Measurements from ENCODE around the gene CHCHD4.

CHCHD4 gene

DNA sequence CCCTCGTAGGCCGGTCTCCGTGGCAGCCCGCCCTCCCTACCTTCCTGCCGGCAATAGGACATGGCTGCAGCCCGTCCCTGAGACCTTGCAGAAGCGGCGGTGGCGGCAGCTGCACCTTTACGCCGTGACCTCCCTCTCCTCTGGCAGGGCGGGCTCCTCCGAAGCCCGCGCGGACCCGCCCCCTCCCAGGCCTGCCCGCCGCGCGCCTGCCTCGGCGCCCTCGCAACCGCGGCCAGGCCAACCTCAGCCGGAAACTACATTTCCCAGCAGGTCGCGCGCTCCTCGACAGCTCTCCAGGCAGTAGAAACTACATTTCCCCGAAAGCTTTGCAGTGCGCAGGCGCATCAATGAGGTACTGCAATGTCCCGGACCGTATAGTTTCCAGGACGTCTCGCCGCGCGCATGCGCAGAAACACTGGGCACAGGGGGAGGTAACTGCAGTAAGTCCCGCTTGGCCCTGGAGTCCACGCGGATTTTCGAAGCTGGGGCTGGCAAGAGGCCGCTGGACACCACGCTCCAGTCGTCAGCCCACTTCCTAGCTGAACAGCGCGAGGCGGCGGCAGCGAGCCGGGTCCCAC, at the start of gene CHCHD4, which contains the start of gene TMEM43:
Gene CHCHD4 (minus strand): TSS at position 256 of the 578 bp plus-strand sequence. CDS start 194 bp downstream, at position 62.
Gene TMEM43 (plus strand): TSS at position 438 of the 578 bp plus-strand sequence. CDS start 142 bp downstream, outside the sequence.
- DNase-seq, result peak; percentile 75 to 82

DNA sequence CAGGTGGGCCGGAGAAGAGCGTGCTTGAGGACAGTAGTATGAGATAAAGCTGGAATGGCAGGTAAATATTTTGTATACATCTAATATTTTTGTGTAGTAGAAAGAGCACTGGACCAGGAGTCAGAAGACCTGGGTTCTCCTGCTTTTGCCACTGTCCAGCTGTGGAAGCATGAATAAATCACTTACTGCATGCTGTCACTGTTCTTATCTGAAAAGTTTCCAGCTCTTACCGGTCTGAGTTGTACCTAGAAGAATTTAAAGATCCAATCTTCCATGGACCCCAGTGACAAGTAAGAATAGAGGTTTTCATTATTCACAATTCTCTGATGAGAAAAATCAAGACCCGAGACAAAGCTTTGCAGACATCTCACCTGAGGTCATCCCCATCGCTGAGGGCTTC, 47.8 kb upstream of the CHCHD4 start:
- no peak for DNase-seq

DNA sequence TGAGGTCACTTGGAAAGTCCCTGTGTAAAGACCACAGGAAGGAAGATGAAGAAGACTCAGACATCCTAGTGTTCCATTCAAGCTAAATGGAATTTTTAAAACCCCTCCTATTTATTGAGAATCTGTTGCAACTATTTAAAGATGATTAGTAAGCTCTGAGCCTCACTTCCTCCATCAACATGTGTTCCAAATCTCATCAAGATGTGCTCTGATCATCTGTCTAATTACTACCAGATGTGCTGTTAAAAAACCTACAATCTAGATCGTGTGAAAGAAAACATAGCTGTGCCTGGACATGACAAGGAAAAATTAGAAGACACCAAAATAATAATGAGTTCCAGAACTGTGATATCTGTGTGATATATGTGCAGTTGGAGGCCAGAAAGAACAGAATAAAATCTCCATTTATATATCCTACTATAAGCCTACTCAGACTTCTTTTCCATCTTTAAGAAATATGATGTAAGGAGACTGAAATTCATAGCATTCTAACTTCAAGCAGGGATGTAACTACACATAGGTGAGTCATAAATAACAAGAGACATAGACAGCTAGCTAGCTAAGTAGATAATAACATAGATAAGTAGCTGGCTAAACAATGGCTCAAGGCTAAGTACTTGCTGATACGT, 46.0 kb upstream of the CHCHD4 start:
- no peak for DNase-seq

DNA sequence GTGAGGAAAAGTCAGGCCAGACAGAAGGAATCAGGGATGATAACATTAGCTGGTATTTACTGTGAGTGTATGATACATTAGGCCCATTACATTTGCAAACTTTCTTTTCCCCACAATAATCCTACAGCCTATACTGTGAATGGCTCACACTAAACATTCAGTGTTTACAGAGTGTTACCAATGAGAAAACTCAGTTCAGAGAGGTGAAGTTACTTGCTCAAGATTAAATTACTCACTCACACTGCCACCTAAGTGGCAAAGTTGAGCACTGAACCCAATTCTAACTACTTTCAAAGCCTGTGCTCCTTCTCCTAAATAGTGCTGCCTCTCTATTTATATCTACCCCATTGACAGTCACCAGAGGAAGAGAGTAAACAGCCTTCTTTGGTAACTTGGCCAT, 45.2 kb upstream of the CHCHD4 start:
- no peak for DNase-seq

DNA sequence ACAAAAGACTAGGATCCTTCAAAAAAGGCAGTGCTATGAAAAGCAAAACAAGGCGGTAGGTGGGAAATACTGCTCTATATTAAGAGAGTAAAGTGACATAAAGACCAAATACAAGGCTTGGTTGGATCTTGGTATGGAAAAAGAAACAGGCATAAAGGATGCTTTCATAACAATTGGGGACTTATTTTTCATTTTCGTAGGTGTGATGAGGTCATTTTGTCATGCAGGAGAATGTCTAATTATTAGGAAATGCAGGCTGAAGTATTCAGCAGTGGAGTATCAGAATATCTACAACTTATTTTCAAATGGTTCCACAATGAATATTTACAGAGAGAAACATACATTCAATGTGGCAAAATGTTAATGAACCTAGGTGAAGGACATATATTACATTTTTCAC, 44.8 kb upstream of the CHCHD4 start:
- no peak for DNase-seq

DNA sequence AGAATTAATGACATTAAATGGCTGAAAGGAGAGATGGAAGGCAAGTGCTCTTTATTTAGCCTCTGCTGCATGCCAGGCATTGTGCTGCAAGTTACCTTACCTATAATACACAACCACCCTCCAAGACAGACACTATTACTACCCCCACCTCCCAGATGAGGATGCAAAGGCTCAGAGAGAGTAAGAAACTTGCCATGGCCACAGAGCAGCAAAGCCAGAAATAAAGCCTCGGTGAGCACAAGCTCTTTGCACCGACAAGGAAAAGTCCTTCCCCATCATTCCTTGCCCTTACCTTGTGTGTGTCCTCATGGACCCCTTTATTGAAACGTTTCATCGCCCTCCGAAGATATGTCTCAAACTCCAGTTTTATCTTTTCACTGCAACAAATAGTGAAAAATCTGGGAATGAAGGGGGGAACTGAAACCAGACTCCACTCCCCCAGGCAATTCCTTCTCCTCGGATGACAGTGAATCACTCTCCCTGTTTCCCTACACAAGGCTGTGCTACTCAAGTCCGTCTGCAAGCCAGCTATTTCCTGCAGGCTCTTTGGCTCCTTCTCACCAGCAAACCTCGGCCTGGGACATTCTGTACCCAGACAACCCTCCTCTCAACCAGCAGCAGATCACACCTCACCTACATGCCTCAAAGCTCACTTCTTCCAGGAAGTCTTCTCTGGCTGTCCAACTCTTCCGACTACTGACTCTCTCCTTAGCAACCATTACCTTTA, 42.4 kb upstream of the CHCHD4 start:
- no peak for DNase-seq

DNA sequence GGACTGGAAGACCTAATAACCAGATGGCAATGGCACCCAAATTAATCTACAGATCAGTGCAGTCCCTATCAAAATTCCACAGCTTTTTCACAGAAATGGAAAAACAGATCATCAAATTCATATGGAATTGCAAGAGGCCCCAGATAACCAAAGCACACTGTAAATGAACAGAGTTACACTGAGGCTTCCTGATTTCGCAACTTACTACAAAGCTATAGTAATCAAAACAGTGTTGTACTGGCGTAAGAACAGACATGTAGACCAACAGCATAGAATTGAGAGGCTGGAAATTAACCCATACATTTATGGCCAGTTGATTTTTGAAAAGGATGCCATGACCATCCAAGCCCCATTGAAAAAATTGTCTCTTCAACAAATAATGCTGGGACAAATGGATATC, 37.5 kb upstream of the CHCHD4 start:
- DNase-seq, result no peak

DNA sequence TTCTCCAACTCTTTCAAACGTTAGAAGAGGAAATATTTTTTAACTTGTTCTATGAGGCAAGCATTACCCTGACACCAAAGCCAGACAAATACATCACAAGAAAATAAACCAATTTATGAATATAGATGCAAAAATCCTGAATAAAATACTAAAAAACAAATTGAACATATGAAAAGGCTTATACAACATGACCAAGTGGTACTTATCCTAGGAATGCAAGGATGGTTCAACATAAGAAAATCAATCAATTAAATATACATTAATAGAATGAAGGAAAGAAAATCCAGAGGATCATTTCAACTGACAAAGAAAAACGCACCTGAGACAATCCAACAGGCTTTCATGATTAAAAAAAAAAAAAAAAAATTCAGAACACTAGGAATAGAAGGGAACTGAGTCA, 36.6 kb upstream of the CHCHD4 start:
- no peak for DNase-seq

DNA sequence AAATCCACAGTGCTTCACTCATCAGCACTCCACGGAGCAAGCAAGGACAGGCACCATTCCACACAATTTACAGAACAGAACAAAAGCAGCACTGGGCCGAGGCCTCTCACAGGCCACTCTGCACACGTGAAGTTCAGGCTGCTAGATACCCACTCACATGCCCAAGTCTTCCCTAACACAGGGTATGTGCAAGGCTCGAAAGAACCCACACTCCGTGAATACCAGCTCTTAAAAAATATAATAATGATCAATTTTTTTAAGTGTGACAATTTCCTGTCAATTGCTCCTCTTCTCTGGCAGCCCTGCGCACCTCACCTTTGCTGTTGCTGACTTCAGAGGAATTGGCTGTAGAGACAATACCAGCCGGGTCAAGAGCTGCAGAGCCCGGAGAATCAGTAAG, 34.8 kb upstream of the CHCHD4 start:
- no peak for DNase-seq

DNA sequence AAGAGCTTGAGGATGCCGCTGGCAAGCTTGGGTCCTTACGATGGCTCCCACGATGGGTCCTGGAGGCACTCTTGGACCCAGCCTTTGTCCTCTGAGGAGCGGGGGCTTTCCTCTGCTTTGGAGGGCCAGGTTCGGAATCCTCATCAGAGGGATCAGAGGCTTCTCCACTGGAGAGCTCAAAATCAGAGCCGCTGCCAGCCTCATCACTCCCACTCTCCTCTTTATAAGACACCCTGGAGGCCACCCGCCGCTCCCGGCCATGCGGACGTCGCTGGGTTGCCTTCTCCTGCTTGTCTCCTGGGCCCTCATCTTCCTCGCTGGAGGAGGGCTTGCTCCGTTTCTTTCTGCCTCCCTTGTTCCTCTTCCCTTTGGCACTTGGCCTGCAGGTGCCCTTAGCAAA, 33.7 kb upstream of the CHCHD4 start:
- DNase-seq, result no peak

DNA sequence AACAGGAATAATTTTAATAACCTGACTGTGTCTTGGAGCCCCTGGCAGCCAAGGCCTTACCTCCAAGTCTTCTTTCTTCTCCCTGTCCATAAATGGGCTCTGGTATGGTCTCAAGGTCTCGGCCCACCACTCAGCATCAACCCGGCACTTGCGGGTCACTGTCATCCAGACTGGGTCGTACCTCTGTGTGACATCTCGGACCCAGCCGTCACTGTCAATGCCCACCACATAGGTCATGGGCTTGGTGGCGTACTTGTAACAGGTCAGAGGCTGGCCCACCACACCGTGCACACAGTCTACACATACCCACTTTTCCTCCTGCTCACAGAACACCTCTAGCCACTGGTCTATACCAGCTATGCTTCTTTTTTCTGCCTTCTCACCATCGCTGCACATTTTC, 33.3 kb upstream of the CHCHD4 start:
- DNase-seq, result no peak

DNA sequence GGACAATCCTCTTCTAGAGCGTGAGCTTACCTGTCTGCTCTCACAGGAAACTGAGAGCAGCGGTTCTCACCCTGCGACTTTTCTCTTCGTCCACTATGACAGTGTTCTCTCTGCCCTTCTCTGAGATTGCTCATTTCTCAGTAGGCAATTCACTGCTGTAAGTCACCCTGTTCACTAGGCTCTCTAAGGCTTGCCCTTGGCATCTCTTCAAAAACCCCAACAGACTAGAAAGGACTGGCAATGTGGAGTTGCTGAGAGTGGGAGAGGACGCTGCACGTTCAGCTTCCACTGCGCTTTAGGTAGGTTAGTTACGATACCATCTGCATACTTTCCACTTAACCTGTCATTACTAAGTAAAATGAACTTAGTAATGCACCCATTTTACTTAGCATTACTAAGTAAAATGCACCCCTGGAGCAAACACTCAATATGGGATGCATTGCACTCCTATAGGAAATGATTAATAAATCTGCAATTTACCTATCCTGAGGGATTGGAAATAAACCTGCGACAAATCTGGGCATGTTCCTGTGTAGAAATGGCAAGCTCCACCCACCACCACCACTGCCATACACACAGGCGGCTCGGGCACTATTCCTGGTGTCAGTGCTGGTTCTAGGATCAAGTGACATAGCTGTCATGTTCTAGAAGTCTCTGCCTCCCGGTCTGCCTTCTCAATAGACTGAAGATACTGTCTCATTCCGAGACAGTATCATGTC, 32.3 kb upstream of the CHCHD4 start:
- no peak for DNase-seq

DNA sequence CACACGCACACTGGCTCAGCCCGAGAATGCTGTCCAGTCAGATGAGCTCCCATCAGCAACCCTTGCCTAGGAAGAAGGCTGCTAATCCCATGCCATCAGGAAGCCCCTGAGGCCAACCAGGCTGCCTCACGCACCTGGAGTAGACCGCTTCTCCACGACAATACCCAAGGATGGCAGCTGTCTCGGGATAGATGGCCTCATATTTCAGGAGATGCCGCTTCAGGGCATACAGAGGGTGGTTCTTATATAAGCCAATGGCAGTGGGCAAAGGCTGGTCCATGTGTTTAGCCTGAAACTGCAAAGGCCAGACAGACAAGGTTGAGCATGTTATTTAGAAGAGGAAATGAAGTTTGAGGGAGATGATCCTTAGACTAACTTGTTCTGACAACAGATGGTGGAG, 31.5 kb upstream of the CHCHD4 start:
- no peak for DNase-seq

DNA sequence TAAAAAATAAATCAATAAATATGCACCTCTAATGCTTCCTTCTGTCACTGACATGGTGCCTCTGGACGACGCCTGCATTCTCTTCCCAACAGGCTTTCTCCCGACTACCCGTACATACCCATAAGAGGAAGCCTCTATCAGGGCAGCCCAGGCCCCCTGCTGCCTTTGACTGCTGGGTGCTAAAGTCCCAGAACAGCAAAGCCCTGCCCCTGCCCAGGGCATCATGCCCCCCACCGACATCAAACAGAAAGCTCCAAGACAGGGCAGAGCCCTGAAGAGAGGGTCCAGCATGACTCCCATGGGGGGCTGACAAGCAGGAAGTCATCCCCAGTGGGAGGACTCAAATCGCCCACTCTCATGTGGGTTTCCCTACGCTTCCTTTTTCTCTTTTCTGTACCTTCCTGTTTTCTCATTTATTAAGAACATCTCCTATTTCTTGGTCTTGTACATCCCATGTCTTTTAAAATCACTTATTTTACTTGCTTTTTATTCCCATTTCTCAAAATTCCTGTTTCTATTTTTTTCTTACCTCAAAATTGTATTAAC, 30.3 kb upstream of the CHCHD4 start:
- no peak for DNase-seq

DNA sequence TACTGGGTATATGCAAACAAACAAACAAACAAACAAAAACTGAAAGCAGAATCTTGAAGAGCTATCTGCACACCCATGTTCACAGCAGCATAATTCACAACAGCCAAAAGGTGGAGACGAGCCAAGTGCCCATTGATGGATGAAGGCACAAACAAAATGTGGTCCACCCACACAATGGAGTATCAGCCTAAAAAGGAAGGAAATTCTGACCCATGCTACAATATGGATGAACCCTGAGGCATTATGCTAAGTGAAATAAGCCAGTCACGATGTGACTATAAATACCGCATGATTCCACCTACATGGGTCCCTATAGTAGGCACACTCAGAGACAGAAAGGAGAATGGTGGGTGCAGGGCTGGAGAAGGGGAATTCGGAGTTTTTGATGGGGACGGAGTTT, 29.6 kb upstream of the CHCHD4 start:
- DNase-seq, result no peak

DNA sequence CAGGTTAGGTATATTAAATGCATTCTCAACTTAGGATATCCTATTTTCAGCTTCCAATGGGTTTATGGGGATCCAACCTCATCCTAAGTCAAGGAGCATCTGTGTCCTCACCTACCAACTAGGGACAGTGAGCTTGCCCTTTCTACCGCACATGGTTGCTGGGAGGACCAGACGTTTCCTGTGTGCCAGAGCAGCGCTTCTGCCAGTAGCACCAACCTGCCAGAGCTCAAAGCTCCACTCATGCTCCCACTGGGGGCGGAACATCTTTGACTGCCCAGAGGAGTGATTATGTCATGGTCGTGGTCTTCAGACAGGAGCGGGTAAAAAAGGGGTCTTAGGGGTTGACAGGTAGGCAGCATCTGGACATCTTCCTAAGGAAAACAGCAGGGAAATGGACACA, 29.0 kb upstream of the CHCHD4 start:
- DNase-seq, result no peak

DNA sequence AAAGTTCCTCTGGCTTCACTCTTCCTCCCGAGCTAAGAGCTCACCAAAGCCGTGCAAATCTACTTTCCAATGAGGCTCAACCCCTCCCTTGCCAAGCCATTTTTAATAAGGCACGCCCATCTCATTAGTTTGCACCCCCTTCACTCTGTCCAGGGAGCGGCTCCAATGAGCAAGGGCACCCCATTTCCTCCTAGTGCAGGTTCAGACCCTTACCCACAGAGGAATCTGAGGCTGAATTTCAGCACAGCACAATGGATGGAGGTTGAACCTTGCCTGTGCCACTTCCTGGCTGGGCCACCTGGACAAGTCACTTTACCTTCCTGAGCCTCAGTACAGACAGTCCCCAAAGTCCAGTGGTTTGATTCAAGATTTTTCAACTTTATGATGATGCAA, 28.3 kb upstream of the CHCHD4 start:
- no peak for DNase-seq

DNA sequence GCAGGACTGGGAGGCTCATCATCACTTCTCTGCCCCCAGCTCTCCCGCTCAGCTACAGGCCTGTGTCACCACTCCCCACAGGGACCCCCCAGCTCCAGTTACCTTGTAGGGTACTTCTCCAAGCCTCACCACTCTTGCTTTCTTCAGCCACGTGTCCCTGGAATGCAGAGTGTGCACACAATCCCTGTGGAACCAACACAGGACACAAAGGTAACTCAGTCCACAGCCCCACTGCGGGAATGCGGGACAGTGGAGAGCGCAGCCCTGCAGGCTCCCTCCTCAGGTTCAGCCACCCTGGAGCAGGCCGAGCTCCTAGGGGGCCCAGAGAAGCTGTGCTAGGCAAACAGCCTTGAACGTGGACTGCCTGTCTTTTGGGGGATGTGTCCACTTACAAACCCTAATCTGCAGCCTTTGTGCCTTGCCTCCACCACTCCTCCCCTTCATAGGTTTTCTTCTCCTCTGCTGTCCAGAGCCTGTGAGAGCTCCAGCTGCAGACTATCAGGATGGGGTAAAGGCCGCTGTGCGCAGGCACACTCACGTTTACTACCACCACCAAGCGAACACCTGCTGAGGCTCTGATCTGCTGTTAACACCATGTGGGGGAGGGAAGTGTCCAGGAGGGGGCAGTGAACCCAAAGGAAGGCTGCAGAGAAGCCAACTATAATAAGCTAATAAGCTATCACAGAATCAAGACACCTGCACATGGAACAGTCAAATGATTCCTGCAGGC, 27.7 kb upstream of the CHCHD4 start:
- DNase-seq, result no peak

DNA sequence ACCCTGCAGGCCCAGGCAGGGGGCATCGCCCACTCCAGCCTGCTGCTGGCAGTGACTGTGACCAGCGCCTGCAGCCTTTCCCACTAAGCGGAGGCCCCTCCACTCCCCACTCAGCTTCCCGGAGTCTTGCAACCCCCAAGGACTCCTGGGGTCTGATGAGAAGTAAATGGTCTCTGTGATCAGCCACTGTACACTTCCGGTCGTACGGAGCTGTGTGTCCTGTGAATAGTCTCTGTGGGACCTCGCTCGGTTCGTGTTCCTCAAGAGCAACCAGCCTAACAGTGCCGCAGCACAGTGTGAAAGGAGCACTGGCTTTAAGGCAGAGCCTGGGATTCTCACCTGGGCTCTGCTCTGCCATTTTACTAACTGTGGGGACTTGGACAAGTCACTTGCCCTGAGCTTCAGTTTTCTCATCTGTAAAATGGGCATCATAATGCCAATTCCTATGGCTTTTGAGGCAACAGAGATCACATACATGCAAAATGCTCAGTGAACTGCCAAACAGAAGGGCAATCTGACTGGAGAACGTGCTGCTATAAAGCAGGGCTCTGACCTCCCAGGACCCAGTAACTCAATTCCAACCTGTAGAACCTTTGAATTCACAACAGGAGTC, 26.9 kb upstream of the CHCHD4 start:
- no peak for DNase-seq

DNA sequence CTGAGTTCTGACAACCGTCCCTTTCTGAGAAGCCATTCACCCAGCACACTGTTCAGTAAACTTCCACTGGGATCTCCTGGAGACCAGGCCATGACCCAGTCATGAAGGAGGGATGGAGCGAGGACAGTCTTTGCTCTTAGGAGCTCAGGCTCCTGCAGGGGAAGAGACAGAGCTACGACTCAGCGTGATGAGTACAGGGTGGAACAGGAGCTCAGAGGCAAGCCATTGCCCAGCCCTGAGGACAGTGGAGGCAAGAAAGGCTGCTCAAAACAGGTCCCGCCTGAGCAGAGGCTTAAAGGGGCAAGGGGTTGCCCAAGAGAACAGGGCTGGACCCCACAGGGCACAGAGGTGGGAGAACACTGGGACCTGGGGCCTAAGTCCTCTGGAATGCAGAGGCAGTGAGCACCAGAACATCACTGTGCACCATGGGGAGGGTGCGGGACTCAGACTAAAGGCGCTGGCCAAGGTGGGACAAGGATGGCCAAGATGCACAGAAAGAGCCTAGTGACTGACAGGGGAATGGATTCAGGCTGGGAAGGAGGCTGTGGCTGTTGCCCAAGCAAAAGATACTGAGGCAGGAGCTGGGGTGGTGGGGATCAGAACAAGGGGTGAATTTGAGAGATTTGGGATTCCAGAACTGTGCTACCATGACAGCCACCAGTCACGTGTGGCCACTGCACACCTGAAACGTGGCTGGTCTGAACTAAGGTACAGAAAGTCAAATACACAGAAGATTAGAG, 26.0 kb upstream of the CHCHD4 start:
- no peak for DNase-seq

DNA sequence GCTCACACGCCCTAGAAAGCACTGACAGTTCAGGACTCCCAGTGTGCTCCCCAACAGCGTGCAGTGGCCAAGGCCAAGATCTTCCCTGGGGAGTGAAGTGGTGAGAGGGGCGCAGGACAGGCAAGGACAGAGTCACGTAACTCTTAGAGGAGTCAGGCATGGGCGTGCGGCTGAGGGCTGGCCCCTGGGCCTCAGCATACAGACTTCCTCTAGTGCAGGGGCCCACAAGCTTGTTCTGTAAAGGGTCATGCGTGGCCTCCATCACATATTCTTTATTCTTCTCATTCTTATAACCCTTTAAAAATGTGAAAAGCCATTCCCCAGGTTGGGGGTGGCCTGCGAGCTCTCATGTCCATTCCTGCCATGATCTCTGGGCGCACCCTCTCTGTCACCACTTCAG, 25.4 kb upstream of the CHCHD4 start:
- no peak for DNase-seq

Measured in NCI-H187 (cell line).